Epidermal melanocyte (primary cell): Measurements from ENCODE around the gene SINHCAF.
"Not testable (repeated sequence)": the region's sequence is repeated elsewhere in the genome, so short reads cannot be mapped to it uniquely, and the experiment has no call there.

Experiments used
- DNase-seq: peaks from one replicate; pipeline ENCODE4 v3.0.0; 2011; ENCODE audit warnings: low spot score; ENCODE audit not compliant: insufficient read length

Gene SINHCAF

GRCh38 chr12:31309279-31309678 lies 16.7 kb downstream of the SINHCAF start:
- DNase-seq, result no peak

- no peak for DNase-seq
Observed at GRCh38 chr12:31308116-31308515, 17.8 kb downstream of the SINHCAF start.

- DNase-seq, result no peak
Observed at GRCh38 chr12:31306866-31307265, 19.1 kb downstream of the SINHCAF start.

GRCh38 chr12:31303466-31303865 lies 22.5 kb downstream of the SINHCAF start:
- DNase-seq, result no peak

GRCh38 chr12:31301311-31301710 lies 24.6 kb downstream of the SINHCAF start:
- DNase-seq, result no peak

GRCh38 chr12:31300783-31301182 lies 25.2 kb downstream of the SINHCAF start:
- no peak for DNase-seq

- no peak for DNase-seq
Observed at GRCh38 chr12:31300341-31300740, 25.6 kb downstream of the SINHCAF start.

- no peak for DNase-seq
Observed at GRCh38 chr12:31298922-31299321, 27.0 kb downstream of the SINHCAF start.

GRCh38 chr12:31298515-31298910 lies 27.4 kb downstream of the SINHCAF start:
- DNase-seq, result no peak

- no peak for DNase-seq
Observed at GRCh38 chr12:31297572-31298514, 28.1 kb downstream of the SINHCAF start.

GRCh38 chr12:31289441-31289840 lies 36.5 kb downstream of the SINHCAF start:
- DNase-seq, result no peak

GRCh38 chr12:31288381-31288780 lies 37.6 kb downstream of the SINHCAF start:
- no peak for DNase-seq

- no peak for DNase-seq
Observed at GRCh38 chr12:31280183-31280582, 45.8 kb downstream of the SINHCAF start.

- no peak for DNase-seq
Observed at GRCh38 chr12:31279390-31279924, 46.5 kb downstream of the SINHCAF start.

GRCh38 chr12:31278832-31279231 lies 47.1 kb downstream of the SINHCAF start:
- DNase-seq, result no peak

- DNase-seq, result no peak
Observed at GRCh38 chr12:31278424-31278823, 47.5 kb downstream of the SINHCAF start.

- DNase-seq, result no peak
Observed at GRCh38 chr12:31277081-31277480, 48.9 kb downstream of the SINHCAF start.

- DNase-seq, result no peak
Observed at GRCh38 chr12:31275491-31275890, 50.5 kb downstream of the SINHCAF start.

GRCh38 chr12:31274520-31275300 lies 51.2 kb downstream of the SINHCAF start:
- DNase-seq, result no peak

- DNase-seq, result not testable (repeated sequence)
Observed at GRCh38 chr12:31273794-31274193, 52.2 kb downstream of the SINHCAF start.

- DNase-seq, result no peak
Observed at GRCh38 chr12:31272607-31273225, 53.2 kb downstream of the SINHCAF start.

- DNase-seq, result no peak
Observed at GRCh38 chr12:31267966-31268365, 58.0 kb downstream of the SINHCAF start.
